Measurements from ENCODE around the gene TUSC2. TPM values are rescaled to one million over a fixed set of nuclear protein-coding genes. Genes with fewer than 3 reads are reported as not detected.

Gene TUSC2
- total and polyA plus RNA-seq, 2 of the 13 experiments (the other 11 are each of a cell fraction or from before 2014, with no cell fraction given) = 36.7 to 39.1 TPM

GRCh38 chr3:50319894-50320625 lies 8.0 kb downstream of the TUSC2 start (continued):
- TF ChIP-seq BATF2 (CRISPR knock-in tag; IDR thresholded peaks at IDR 0.05) (no peak), RBFOX2 (IDR thresholded peaks at IDR 0.05; ENCODE audit: low read depth, low read length) (0 out of 2 replicates have a peak, but pooled peaks have one; percentile 27), GLI4 (CRISPR knock-in tag; IDR thresholded peaks at IDR 0.05; ENCODE audit: borderline replicate concordance) (no peak), NR2F6 (IDR thresholded peaks at IDR 0.05) (no peak), NR2F6 (CRISPR knock-in tag; IDR thresholded peaks at IDR 0.05) (no peak), ZNF124 (CRISPR knock-in tag; IDR thresholded peaks at IDR 0.05) (no peak), ZNF737 (CRISPR knock-in tag; IDR thresholded peaks at IDR 0.05; ENCODE audit: borderline replicate concordance) (0 out of 2 replicates have a peak, but pooled peaks have one; percentile 35), ZNF44 (CRISPR knock-in tag; IDR thresholded peaks at IDR 0.05) (0 out of 2 replicates have a peak, but pooled peaks have one; percentile 3), ZNF720 (CRISPR knock-in tag; IDR thresholded peaks at IDR 0.05) (no peak), MYNN (CRISPR knock-in tag; IDR thresholded peaks at IDR 0.05; ENCODE audit: low read depth) (no peak), ZBTB34 (CRISPR knock-in tag; IDR thresholded peaks at IDR 0.05) (no peak), ZNF274 (CRISPR knock-in tag; IDR thresholded peaks at IDR 0.05) (peak; percentile 48; the same call in 1 of the 2 replicates), ZFP91 (CRISPR knock-in tag; IDR thresholded peaks at IDR 0.05; ENCODE audit: borderline replicate concordance) (0 out of 2 replicates have a peak, but pooled peaks have one; percentile 57), FOSL1 (CRISPR knock-in tag; IDR thresholded peaks at IDR 0.05; ENCODE audit: borderline replicate concordance) (no peak), GTF2F1 (IDR thresholded peaks at IDR 0.05; ENCODE audit: low read length) (no peak), PBX2 (CRISPR knock-in tag; IDR thresholded peaks at IDR 0.05) (no peak), ZFY (CRISPR knock-in tag; IDR thresholded peaks at IDR 0.05) (peak; percentile 19; the same call in 1 of the 2 replicates), MED1 (CRISPR knock-in tag; IDR thresholded peaks at IDR 0.05) (no peak), FIP1L1 (IDR thresholded peaks at IDR 0.05; ENCODE audit: borderline replicate concordance, insufficient read depth, low read depth, low read length) (no peak), ZNF607 (CRISPR knock-in tag; IDR thresholded peaks at IDR 0.05; ENCODE audit: borderline replicate concordance) (no peak), HNF1A (IDR thresholded peaks at IDR 0.05; ENCODE audit: low read depth) (no peak), HNF1A (CRISPR knock-in tag; IDR thresholded peaks at IDR 0.05; ENCODE audit: borderline replicate concordance) (no peak)

Data from HepG2 (cell line).